T follicular helper cell (primary cell): ENCODE measurements around the gene PMM1.
"Not testable (repeated sequence)": the region's sequence is repeated elsewhere in the genome, so short reads cannot be mapped to it uniquely, and the experiment has no call there.

Experiments used
- DNase-seq: peaks from one replicate; pipeline ENCODE4 v3.0.0-alpha.2; 2020; ENCODE audit warnings: low read depth

Gene PMM1

GRCh38 chr22:41563051-41563711 lies 26.5 kb downstream of the PMM1 start:
- no peak for DNase-seq

- no peak for DNase-seq
Measured at GRCh38 chr22:41562461-41562860, 27.2 kb downstream of the PMM1 start.

GRCh38 chr22:41561788-41562187 lies 27.9 kb downstream of the PMM1 start:
- no peak for DNase-seq

- no peak for DNase-seq
Measured at GRCh38 chr22:41561335-41561734, 28.3 kb downstream of the PMM1 start.

- DNase-seq, result no peak
Measured at GRCh38 chr22:41560095-41560471, 29.6 kb downstream of the PMM1 start.

GRCh38 chr22:41558241-41558630 lies 31.4 kb downstream of the PMM1 start:
- DNase-seq, result not testable (repeated sequence)

- no peak for DNase-seq
Measured at GRCh38 chr22:41557401-41558240, 32.0 kb downstream of the PMM1 start.

GRCh38 chr22:41556561-41556960 lies 33.1 kb downstream of the PMM1 start:
- no peak for DNase-seq

- no peak for DNase-seq
Measured at GRCh38 chr22:41555325-41555982, 34.2 kb downstream of the PMM1 start.

GRCh38 chr22:41551877-41552582 lies 37.6 kb downstream of the PMM1 start:
- no peak for DNase-seq

- DNase-seq, result no peak
Measured at GRCh38 chr22:41550952-41551491, 38.6 kb downstream of the PMM1 start.

- no peak for DNase-seq
Measured at GRCh38 chr22:41548830-41549211, 40.8 kb downstream of the PMM1 start.

GRCh38 chr22:41544671-41545476 lies 44.8 kb downstream of the PMM1 start:
- DNase-seq, result no peak

GRCh38 chr22:41543854-41544670 lies 45.6 kb downstream of the PMM1 start, which contains the start of gene POLR3H:
POLR3H (minus strand) TSS chr22:41544470; CDS start chr22:41544101, 369 bp downstream.
- peak; percentile 94 for DNase-seq

GRCh38 chr22:41542224-41542623 lies 47.4 kb downstream of the PMM1 start:
- DNase-seq, result no peak

- no peak for DNase-seq
Measured at GRCh38 chr22:41541484-41541883, 48.2 kb downstream of the PMM1 start.

- DNase-seq, result no peak
Measured at GRCh38 chr22:41540365-41540764, 49.3 kb downstream of the PMM1 start.

GRCh38 chr22:41540006-41540315 lies 49.7 kb downstream of the PMM1 start:
- DNase-seq, result no peak

GRCh38 chr22:41539146-41540005 lies 50.3 kb downstream of the PMM1 start:
- no peak for DNase-seq
